Stomach smooth muscle (tissue), 2 donors: ENCODE data around the gene CASZ1.

ENCODE experiments used
- H3K27ac ChIP-seq: one replicate; pipeline ENCODE4 v1.7.0; 2013; ENCODE audit warnings: mild to moderate bottlenecking, low read length, inconsistent platforms
- H3K27me3 ChIP-seq, 2 donors: one replicate each; pipeline ENCODE4 v1.7.0; 2013; ENCODE audit warnings: low read length in 2 of 2; ENCODE audit not compliant: insufficient read depth in 2 of 2, control insufficient read depth in 1 of 2
- H3K36me3 ChIP-seq, 2 donors: one replicate each; pipeline ENCODE4 v1.7.0; 2013; ENCODE audit warnings: low read length in 2 of 2; ENCODE audit not compliant: control insufficient read depth in 2 of 2, insufficient read depth in 2 of 2
- H3K4me1 ChIP-seq: one replicate; pipeline ENCODE4 v1.7.0; 2013; ENCODE audit warnings: low read length; ENCODE audit not compliant: control insufficient read depth, insufficient read depth
- H3K4me3 ChIP-seq, 2 donors: one replicate each; pipeline ENCODE4 v1.7.0; 2013; ENCODE audit warnings: low read length in 2 of 2
- H3K9ac ChIP-seq, 2 donors: one replicate each; pipeline ENCODE4 v1.7.0; 2013; ENCODE audit warnings: low read length in 2 of 2, mild to moderate bottlenecking in 1 of 2
- H3K9me3 ChIP-seq, 2 donors: one replicate each; pipeline ENCODE4 v1.7.0; 2013; ENCODE audit warnings: low read length in 2 of 2; ENCODE audit not compliant: control insufficient read depth in 2 of 2
- donor health status: healthy.
- donor health status: Pancreatic carcinoma.

CASZ1 gene

GRCh38 chr1:10709165-10709564 lies 87.3 kb downstream of the CASZ1 start:
- Histone ChIP-seq H3K36me3 (no peaks in the 10 kb centered on the region), H3K27me3 (no peaks in the 10 kb centered on the region), H3K9me3 (no peaks in the 10 kb centered on the region), H3K27ac (no peak overlapping the region), H3K4me3 (no peak overlapping the region), H3K4me1 (peaks cover 47% of the 10 kb centered on the region), H3K9ac (no peak overlapping the region)

- peaks cover 47% of the 10 kb centered on the region for H3K4me1 ChIP-seq
- no peaks in the 10 kb centered on the region for H3K27me3 ChIP-seq
- no peaks in the 10 kb centered on the region for H3K9me3 ChIP-seq
- no peak overlapping the region for H3K27ac ChIP-seq
- no peaks in the 10 kb centered on the region for H3K36me3 ChIP-seq
- H3K4me3 ChIP-seq = no peak overlapping the region
- H3K9ac ChIP-seq = no peak overlapping the region
Observed at GRCh38 chr1:10708757-10709156, 87.7 kb downstream of the CASZ1 start.

DNA sequence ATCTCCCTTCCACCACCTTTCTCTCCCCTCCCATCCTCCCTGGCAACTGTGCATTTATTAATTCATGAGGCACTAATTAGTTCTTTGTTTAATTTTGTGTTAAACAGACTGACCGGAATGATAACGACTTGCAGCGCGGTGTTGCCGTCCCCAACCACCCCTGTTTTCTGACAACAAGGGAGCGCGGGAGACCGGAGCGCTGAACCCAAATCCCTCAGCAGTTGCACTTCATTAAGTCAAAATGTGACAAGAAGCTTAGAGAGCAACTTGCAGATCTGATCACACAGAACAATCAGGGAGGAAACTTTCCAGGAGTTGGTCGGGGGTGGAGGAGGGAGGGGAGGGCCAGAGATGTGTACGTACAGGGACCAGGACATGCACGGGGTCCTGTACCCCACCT lies 89.2 kb downstream of the CASZ1 start:
- peaks cover 32% of the 10 kb centered on the region for H3K4me1 ChIP-seq
- no peak overlapping the region for H3K9ac ChIP-seq
- no peaks in the 10 kb centered on the region for H3K9me3 ChIP-seq

GRCh38 chr1:10706376-10706913 lies 90.0 kb downstream of the CASZ1 start:
- Histone ChIP-seq H3K27me3 (no peaks in the 10 kb centered on the region), H3K4me1 (peaks cover 32% of the 10 kb centered on the region)

More for the DNA sequence above, 89.2 kb downstream of the CASZ1 start:
- no peak overlapping the region for H3K4me3 ChIP-seq
- H3K27ac ChIP-seq = no peak overlapping the region
- H3K36me3 ChIP-seq = no peaks in the 10 kb centered on the region
- no peaks in the 10 kb centered on the region for H3K27me3 ChIP-seq

GRCh38 chr1:10705953-10706352 lies 90.5 kb downstream of the CASZ1 start:
- no peaks in the 10 kb centered on the region for H3K27me3 ChIP-seq

More at GRCh38 chr1:10706376-10706913, 90.0 kb downstream of the CASZ1 start:
- Histone ChIP-seq H3K9ac (no peak overlapping the region), H3K9me3 (no peaks in the 10 kb centered on the region), H3K36me3 (no peaks in the 10 kb centered on the region), H3K27ac (no peak overlapping the region), H3K4me3 (no peak overlapping the region)

DNA sequence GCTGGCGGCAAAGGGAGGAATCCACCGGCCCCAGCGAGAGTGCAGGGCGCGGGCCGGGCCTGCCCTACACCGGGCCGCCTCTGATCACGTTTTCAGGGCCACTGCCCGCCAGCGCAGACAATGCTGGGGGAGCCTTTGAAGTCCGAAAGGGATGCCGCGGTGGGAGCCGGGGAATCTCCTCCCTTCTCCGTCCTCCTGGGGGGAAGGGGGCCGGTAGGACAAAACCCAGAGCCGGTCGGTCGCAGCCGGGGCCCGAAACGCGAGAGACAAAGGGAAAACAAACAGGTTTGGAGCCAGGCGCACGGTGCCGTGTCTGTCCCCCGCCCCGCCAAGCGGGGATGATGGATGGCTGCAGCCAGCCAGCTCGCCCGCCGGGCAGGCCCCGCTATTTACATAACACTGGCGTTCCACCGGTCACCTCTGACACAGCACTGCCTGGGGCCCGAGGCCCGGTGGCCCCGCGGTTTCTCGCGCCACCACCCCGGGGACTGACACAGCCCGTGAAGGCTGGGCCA lies 92.0 kb downstream of the CASZ1 start:
- no peaks in the 10 kb centered on the region for H3K36me3 ChIP-seq
- H3K9ac ChIP-seq = no peak overlapping the region
- H3K27ac ChIP-seq = peak overlapping the region; percentile 41
- no peaks in the 10 kb centered on the region for H3K9me3 ChIP-seq
- H3K4me3 ChIP-seq = peak overlapping the region in 1 of 2 donors; percentile 47
- H3K4me1 ChIP-seq = peaks cover 22% of the 10 kb centered on the region
- H3K27me3 ChIP-seq = no peaks in the 10 kb centered on the region

More at GRCh38 chr1:10705953-10706352, 90.5 kb downstream of the CASZ1 start:
- Histone ChIP-seq H3K4me3 (no peak overlapping the region), H3K27ac (no peak overlapping the region), H3K9ac (no peak overlapping the region), H3K9me3 (no peaks in the 10 kb centered on the region), H3K36me3 (no peaks in the 10 kb centered on the region), H3K4me1 (peaks cover 32% of the 10 kb centered on the region)

DNA sequence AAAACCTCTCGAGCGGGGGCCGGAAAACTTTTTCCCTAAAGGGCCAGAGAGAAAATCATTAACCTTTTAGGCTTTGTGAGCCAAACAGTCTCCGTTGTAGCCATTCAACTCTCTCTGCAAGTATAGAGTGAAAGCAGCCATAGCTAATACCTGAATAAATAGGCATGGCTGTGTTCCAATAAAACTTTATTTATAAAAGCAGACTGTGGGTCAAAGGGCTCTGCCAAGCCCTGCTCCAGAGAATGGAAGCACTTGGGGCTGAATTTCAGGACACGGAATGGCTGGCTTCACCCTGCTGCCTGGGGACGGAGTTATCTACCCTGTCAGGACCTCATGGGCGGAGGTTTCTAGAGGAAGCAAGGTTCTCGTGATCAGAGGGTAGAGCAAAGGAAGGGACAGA lies 92.7 kb downstream of the CASZ1 start:
- Histone ChIP-seq H3K9ac (no peak overlapping the region), H3K4me3 (no peak overlapping the region), H3K4me1 (peaks cover 22% of the 10 kb centered on the region), H3K27ac (peak overlapping the region; percentile 41), H3K36me3 (no peaks in the 10 kb centered on the region), H3K27me3 (no peaks in the 10 kb centered on the region), H3K9me3 (no peaks in the 10 kb centered on the region)

DNA sequence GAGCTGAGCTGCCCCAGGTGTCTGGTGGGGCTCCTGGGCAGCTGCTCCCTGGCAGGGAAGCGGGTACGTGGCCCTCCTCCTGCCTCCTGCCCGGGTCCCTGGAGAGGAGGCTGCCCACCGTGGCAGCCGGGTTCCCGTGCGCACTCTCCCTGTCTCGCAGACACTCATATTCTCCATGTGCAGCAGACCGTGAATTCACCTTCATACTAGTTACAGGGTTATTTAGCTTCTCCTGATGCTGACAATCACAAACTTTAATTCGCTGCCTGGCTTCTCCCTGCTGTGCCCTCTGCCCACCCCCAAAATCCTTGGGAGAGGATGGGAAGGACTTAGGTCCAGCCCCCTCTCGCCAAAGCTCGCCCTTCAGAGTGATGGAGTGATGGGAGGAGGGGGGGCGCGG lies 95.3 kb downstream of the CASZ1 start:
- H3K9ac ChIP-seq = no peak overlapping the region
- H3K4me3 ChIP-seq = no peak overlapping the region
- H3K4me1 ChIP-seq = peaks cover 24% of the 10 kb centered on the region
- no peak overlapping the region for H3K27ac ChIP-seq
- H3K27me3 ChIP-seq = no peaks in the 10 kb centered on the region
- H3K36me3 ChIP-seq = no peaks in the 10 kb centered on the region
- H3K9me3 ChIP-seq = no peaks in the 10 kb centered on the region

DNA sequence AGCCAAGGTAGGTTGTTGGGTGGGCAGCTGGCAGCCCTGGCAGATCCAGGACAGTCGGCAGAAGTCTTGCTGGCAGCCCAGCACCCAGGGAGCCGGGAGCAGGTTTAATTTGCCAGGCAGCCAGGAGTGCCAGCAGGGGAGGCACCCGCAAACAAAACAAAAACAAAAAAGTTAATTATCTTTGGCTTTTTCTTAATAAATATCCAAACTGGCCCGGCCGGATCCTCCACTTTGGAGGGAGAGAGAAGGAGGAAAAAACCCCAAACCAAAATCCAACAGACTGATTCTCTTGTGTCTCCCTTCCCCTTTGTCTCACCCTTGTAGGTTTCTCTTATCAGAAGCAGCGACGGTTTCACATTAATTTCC lies 97.0 kb downstream of the CASZ1 start:
- H3K27me3 ChIP-seq = no peaks in the 10 kb centered on the region
- no peak overlapping the region for H3K27ac ChIP-seq
- H3K4me1 ChIP-seq = peaks cover 27% of the 10 kb centered on the region
- no peak overlapping the region for H3K9ac ChIP-seq
- H3K36me3 ChIP-seq = no peaks in the 10 kb centered on the region
- no peak overlapping the region for H3K4me3 ChIP-seq
- no peaks in the 10 kb centered on the region for H3K9me3 ChIP-seq

DNA sequence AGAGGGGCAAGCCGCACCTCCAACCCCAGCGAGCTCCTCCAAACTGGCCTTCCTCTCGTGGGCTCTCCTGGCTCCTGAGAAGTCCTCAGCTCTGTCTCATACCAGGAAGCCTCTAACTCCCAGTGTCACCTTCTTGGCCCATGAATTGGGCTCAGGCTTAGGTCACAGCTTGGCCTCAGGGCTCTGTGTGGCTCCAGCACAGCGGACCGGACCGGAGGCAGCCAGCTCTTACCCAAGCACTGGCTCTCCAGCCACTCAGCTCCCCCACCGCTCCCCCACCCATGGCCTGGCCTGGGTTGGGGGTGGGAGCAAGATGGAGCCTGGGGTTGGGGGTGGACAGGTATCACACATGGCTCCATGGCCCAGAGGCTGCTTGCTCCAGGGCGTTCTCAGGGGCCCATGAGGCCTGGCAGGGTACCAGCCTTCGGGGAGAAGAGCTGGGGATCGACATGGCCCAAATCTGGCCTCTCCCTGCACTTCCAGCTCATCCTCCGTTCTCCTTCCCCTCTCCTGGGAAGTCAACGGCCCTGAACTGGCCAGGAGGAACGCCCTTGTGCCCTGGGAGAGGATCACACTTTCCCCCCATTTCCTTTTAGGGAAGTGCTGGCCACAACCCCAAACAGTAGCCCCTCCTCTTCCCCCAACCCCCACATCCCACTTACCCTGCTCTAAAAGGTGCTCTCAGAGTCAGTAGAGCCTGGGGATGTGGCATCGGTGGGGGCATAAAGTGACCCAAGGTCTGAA lies 97.5 kb downstream of the CASZ1 start:
- H3K9ac ChIP-seq = no peak overlapping the region
- H3K27me3 ChIP-seq = no peaks in the 10 kb centered on the region
- H3K27ac ChIP-seq = no peak overlapping the region
- no peaks in the 10 kb centered on the region for H3K36me3 ChIP-seq
- no peak overlapping the region for H3K4me3 ChIP-seq
- H3K4me1 ChIP-seq = peaks cover 22% of the 10 kb centered on the region
- no peaks in the 10 kb centered on the region for H3K9me3 ChIP-seq

- Histone ChIP-seq H3K9me3 (no peaks in the 10 kb centered on the region), H3K4me1 (peaks cover 24% of the 10 kb centered on the region), H3K9ac (no peak overlapping the region), H3K27me3 (no peaks in the 10 kb centered on the region), H3K27ac (no peak overlapping the region), H3K36me3 (no peaks in the 10 kb centered on the region), H3K4me3 (no peak overlapping the region)
Observed at GRCh38 chr1:10697621-10698160, 98.8 kb downstream of the CASZ1 start.
